Vagina (tissue), 2 donors: ENCODE results near the gene NUDT8.

Source experiments
- CTCF ChIP-seq, 3 experiments: fragments of 450-650 bp in 2 of 3; fragments of 200-600 bp in 1 of 3; sonication (generic) in 1 of 3; IDR thresholded peaks; one replicate each; pipeline ENCODE4 v1.5.1; 2017 to 2019; ENCODE audit warnings: antibody characterized with exemption in 3 of 3, mild to moderate bottlenecking in 2 of 3, moderate library complexity in 2 of 3
- POLR2A ChIP-seq, 2 donors: fragments of 450-650 bp; IDR thresholded peaks; one replicate each; pipeline ENCODE4 v1.6.1; 2017; ENCODE audit warnings: antibody characterized with exemption in 2 of 2, mild to moderate bottlenecking in 2 of 2, moderate library complexity in 2 of 2

GRCh38 chr11:67641338-67642172, 11.8 kb upstream of the NUDT8 start:
- TF ChIP-seq CTCF (IDR thresholded peaks at IDR 0.05) (no peak), POLR2A (IDR thresholded peaks at IDR 0.05) (no peak)
